Cardiac septum (tissue), 1 donor: Measurements from ENCODE around the gene INPP5A. TPM values are rescaled to one million over a fixed set of nuclear protein-coding genes. Genes with fewer than 3 reads are reported as not detected.
"Not testable (repeated sequence)": the region's sequence is repeated elsewhere in the genome, so short reads cannot be mapped to it uniquely, and the experiment has no call there.

ENCODE experiments used
- DNase-seq: peaks from one replicate; pipeline ENCODE4 v3.0.0-alpha.2; 2020; ENCODE audit warnings: low spot score
- intact Hi-C: fragments of 100-400 bp; cut with DNase I; formaldehyde crosslinking; loops from one replicate; pipeline ENCODE4 v1.14.0; 2022
- total RNA-seq: library from RNA; stranded (reverse); fragmentation: NEBNext Ultra II Directional; extraction: Animal tissue kit (Norgen Biotek cat#: 25700); gene quantifications from one replicate; pipeline ENCODE4 v1.2.1, GENCODE V29; 2021
- donor health status: DM: no; HTN: no; CAD: no.

Gene INPP5A
- total RNA-seq, 1 donor from 2014 or later, result 121 TPM

DNA sequence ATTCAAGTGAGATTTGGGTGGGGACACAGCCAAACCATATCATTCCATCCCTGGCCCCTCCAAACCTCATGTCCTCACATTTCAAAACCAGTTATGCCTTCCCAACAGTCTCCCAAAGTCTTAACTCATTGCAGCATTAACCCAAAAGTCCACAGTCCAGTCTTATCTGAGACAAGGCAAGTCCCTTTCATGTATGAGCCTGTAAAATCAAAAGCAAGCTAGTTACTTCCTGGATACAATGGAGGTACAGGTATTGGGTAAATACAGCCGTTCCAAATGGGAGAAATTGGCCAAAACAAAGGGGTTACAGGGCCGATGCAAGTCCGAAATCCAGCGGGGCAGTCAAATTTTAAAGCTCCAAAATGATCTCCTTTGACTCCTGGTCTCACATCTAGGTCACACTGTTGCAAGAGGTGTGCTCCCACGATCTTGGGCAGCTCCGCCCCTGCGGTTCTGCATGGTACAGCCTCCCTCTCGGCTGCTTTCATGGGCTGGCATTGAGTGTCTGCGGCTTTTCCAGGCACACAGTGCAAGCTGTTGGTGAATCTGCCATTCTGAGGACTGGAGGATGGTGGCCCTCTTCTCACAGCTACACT, 61.5 kb downstream of the INPP5A start:
- intact Hi-C loops, result not testable (repeated sequence)

DNA sequence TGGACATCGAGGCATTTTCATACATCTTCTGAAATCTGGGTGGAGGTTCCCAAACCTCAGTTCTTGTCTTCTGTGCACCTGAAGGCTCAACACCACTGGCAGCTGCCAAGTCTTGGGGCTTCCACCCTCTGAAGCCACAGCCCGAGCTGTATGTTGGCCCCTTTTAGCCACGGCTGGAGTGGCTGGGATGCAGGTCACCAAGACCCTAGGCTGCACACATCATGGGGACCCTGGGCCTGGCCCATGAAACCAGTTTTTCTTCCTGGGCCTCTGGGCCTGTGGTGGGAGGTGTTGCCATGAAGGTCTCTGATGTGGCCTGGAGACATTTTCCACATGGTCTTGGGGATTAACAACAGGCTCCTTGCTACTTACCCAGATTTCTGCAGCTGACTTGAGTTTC, 62.1 kb downstream of the INPP5A start:
- intact Hi-C loops, result no loop called here
- no peak for DNase-seq

More for the DNA sequence above, 61.5 kb downstream of the INPP5A start:
- not testable (repeated sequence) for DNase-seq

DNA sequence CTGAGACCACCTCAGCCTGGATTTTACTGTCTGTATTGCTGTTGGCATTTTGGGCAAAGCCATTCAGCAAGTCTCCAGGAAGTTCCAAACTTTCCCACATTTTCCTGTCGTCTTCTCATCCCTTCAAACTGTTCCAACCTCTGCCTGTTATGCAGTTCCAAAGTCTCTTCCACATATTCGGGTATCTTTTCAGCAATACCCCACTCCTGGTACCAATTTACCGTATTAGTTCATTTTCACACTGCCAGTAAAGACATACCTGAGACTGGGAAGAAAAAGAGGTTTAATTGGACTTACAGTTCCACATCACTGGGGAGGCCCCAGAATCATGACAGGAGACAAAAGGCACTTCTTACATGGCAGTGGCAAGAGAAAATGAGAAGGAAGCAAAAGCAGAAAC, 62.8 kb downstream of the INPP5A start:
- intact Hi-C loops, result no loop called here

DNA sequence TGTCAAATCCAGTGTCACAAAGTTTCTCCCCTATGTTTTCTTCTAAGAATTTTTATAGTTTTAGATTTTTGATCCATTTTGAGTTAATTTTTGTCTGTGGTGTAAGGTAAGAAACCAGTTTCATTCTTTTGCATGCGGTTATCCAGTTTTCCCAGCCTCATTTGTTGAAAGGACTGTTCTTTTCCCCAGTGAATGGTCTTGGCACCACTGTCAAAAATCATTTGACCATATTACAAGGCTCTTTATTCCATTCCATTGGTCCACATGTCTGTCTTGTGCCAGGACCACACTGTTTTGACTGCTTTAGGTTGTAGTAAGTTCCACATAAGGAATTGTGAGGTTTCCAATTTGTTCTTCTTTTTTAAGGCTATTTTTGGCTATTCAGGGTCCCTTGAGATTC, 64.0 kb downstream of the INPP5A start:
- intact Hi-C loops, result no loop called here
- DNase-seq, result no peak

More for the DNA sequence above, 62.8 kb downstream of the INPP5A start:
- no peak for DNase-seq

DNA sequence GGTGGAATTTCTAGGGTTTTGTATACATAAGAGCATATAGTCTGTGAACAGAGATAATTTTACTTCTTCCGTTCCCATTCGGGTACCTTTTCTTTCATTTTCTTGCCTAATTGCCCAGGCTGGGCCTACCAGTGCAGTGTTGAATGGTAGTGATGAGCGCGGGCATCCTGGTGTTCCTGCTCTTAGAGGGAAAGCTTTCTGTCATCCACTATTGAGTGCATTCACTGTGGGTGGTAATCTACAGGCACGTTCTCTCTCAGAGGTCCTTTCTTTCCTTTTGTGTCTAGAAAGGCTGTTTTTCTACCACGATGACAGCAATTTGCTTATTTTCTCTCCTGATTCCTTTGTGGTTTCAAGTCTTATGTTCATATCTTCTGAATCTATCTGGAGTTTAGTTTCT, 65.0 kb downstream of the INPP5A start:
- DNase-seq, result no peak
- intact Hi-C loops, result no loop called here

DNA sequence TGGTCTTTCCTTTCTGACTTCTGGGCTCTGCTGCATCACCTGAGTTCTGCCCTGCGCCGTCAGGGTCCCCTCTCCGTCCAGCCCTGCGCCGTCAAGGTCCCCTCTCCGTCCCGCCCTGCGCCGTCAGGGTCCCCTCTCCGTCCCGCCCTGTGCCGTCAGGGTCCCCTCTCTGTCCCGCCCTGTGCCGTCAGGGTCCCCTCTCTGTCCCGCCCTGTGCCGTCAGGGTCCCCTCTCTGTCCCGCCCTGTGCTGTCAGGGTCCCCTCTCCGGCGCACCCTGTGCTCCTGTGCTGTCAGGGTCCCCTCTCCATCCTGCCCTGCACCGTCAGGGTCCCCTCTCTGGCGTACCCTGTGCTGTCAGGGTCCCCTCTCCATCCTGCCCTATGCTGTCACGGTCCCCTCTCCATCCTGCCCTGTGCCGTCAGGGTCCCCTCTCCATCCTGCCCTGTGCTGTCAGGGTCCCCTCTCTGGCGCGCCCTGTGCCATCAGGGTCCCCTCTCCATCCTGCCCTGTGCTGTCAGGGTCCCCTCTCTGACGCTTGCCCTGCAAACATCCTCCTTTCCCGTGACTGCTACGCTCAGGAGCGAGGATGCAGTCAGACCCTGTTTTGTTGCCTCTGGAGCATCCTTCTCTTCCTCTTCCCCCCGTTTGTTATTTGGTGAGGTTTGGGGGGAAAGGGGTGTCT, 66.4 kb downstream of the INPP5A start:
- DNase-seq, result no peak
- intact Hi-C loops, result no loop called here

DNA sequence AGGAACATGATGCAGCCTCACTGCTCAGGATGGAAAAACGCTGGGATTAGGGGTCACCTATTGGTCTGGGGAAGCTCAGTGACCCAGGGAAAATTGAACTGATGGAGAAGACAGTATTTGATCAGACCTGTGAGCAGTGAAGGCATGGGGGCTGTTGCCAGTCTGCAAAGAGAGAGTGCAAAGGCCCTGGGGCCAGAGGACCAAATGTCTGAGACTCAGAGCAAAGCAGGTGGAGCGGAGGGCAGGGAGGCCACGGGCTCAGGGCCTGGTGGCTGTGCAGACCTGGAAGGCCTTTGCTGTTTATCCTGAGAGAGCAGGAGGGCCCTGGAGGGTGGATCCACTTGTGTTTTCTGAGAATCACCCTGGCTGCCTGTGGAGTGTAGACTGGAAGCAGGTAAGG, 67.1 kb downstream of the INPP5A start:
- DNase-seq, result no peak
- intact Hi-C loops, result no loop called here

DNA sequence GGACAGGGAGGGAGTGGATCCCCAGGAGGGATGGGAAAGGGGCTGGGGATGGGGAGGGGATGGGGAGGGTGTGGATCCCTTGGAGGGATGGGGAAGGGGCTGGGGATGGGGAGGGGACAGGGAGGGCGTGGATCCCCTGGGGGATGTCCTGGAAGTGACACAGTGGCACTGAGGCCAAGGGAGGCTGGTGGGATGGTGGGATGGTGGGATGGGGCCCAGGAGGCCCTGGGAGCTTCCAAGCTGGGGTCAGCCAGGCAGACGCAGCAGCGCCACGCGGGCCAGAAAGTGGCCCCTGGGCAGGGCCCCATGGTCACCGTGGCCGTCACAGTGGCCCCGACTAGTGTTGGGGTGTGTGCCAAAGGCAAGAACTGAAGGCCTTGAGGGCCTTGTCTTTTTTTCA, 67.8 kb downstream of the INPP5A start:
- DNase-seq, result no peak
- intact Hi-C loops, result no loop called here

DNA sequence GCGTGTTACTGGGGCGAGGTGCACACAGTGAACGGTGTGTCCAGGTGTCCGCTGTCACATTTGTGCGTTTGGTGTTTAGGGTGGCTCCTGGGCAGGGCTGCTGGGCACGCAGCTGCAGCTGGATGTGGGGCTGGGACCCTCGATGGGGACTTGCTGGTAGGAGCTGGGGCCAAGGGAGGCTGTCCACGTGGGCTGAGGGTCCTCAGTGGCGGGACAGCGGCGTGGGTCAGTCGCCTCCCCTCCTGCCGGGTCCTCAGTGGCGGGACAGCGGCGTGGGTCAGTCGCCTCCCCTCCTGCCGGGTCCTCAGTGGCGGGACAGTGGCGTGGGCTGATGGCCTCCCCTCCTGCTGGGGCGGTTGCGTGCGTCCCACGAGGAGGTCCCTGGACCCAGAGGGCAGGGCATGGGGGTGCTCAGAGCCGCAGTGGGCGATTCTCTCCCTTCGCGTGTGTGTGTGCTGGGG, 68.5 kb downstream of the INPP5A start:
- no peak for DNase-seq
- intact Hi-C loops, result no loop called here

DNA sequence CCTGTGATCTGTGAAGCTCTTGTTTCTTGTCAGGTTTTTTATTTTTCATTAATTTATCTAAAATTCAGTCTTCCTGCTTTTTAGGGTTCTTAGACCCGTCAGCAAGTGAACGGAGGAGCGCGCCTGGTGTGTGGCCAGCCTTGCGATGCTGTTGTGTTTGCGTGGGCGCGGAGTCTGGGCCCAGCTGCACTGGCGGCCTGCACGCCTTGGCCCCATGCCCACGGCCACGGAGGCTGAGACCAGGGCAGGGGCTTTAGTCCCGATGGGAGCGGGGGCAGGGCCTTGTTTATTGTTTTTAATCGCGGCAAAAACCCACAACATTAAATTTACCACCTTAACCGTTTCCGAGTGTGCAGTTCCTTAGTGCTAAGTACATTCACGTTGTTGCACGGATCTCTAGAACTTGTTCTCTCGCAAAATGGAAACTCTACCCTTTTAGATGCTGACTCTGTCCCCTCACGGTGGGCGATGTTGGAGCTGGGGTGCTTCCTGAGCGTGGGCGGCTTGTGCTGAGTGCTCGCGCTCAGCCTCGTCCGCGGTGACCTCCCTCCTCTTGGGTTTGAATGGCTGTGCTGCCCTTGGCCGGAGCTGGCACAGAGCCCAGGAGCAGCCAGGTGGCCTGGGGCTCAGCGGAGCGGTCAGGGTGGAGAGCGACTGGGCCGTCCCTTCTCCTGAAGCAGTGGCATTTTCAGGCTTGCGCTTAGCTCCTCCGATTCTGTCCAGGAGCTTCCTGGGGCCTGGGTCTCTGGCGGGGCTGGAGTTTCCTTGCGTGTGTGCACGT, 69.1 kb downstream of the INPP5A start:
- DNase-seq, result peak; percentile 76
- intact Hi-C loops, result no loop called here

DNA sequence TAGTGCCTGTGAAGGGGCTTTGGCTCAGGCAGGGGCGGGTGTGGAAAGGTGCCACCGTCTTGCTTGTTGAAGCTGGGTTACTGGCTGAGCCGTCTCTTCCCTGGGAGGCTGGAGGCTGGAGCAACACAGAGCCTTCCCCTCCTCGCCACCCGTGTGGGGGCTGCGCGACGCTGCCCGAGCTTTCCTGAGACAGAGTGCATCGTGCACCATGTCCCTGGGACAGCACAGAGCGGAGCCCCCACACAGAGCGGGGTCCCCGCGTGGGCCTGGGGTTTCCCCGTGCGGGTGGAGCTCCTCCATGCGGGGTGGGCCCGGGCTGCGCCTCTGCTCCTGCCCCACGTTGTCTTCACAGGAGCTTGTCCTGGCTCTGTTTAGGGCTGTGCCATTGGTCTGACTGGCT, 69.9 kb downstream of the INPP5A start:
- peak; percentile 33 for DNase-seq
- intact Hi-C loops, result no loop called here

DNA sequence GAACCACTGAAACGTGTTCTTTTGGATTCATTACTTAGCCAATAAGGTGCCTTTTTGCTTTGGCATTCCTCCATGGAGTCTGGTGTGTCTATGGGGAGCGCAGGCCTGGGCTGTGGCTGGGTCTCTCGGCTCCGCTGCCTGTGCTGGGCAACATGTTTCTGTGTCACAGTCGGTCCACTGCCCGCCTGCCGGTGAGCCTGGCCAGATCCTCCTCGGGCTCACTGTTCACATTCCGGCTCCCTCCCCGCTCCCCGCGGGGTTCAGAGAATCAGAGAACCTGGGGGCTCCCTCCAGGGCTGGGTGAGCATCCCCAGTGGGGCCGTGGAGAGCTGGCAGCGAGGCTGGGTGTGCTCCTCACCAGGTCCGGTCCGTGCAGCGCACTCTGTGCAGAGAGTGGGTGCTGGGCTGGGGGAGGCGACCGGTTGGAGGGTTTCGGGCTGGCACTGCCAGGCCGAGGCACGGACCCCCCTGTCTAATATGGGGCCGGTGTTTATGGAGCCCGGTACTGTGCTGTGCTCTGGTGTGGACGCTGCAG, 70.4 kb downstream of the INPP5A start:
- DNase-seq, result no peak
- intact Hi-C loops, result no loop called here

DNA sequence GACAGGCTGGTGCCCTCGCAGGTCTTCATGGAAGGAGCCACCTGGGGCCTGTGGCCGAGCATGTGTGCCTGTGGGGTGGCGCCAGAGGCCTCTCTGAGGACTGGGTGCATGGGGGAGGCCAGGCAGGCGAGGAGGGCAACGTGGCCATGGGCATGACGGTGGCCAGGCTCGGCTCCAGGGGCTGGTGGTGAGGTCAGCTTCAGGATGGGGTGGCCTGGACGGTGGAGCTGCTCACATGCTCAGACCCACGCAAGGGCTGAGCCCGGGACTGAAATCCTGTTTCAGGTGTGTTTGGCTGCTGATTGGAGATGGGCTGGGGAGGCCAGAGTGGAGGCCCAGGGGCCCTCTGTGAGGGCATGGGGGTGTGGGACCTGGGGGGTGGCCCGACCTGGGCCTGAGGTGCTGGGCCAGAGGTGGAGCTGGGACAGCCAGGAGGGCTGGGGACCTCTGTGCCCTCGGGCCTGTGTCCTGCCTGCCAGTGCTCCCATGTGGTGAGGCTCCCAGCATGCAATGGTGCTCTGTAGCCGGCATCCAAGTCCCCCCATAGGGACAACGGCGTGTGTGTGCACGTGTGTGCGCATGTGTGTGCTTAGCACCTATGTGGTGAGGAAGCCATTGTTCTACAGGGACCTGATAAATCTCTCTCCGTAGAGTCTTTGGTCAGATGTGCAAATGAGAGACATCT, 71.1 kb downstream of the INPP5A start:
- DNase-seq, result peak; percentile 71
- intact Hi-C loops, result no loop called here

DNA sequence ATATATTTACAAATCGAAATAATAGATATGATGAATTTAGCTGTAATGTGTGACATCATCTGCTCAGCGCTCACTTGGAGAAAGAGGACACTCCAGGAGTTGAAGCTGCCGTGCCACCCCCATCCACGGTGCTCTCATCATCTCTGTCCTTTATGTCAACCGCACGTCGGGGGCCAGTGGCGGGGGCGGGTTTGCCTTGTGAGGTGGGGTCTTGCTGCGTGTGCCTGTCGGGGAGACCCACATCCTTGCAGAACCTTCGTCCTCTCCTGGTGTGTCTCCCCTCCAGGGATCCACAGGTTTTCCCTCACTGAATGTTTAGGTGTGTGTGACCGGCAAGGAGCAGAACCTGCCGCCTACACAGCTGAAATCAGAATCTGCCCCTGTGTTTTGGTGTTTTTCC, 71.6 kb downstream of the INPP5A start:
- intact Hi-C loops, result no loop called here
- DNase-seq, result peak; percentile 60

DNA sequence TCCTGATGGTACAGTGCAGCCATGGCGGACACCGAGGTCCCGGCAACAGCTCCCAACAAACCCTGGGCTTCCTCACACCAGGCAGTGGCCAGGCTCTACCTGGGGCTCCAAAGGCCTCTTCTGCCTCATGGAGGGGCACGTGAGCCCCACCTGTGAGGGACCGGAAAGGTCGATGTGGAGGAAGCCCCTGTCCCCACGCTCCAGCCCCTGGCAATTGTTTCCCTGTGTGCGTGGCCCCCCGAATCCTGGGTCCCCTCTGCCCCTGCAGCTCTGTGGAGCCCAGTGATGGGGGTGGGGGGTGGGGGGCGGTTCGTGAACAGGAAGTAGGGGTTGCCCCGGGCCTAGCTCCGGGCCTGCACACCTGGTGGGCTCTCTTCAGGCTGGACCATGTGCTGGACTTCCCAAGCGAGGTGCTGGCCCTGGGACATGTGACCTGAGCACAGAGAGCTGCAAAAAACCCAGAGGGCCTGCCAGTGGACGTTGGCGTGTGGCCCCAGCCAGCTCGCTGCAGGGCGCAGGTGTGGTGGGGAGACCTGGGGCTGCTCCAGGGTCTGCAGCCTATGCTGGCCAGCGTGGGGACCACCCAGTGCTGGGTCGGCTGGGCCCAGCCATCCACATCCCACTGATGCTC, 72.6 kb downstream of the INPP5A start:
- DNase-seq, result peak; percentile 74
- intact Hi-C loops, result no loop called here

DNA sequence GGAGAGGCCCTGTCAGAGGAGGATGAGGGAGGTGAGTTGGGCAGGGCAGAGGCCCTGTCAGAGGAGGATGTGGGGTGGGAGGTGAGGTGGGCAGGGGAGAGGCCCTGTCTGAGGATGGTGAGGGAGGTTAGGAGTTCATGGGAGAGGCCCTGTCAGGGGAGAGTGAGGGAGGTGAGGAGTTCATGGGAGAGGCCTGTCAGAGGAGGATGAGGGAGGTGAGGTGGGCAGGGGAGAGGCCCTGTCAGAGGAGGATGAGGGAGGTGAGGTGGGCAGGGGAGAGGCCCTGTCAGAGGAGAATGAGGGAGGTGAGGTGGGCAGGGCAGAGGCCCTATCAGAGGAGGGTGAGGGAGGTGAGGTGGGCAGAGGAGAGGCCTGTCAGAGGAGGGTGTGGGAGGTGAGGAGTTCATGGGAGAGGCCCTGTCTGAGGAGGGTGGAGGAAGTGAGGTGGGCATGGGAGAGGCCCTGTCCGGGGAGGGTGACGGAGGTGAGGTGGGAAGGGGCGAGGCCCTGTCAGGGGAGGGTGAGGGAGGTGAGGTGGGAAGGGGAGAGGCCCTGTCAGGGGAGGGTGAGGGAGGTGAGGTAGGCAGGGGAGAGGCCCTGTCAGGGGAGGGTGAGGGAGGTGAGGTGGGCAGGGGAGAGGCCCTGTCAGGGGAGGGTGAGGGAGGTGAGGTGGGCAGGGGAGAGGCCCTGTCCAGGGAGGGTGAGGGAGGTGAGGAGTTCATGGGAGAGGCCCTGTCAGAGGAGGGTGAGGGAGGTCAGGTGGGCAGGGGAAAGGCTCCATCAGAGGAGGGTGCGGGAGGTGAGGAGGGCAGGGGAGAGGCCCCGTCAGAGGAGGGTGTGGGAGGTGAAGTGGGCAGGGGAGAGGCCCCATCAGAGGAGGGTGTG, 73.7 kb downstream of the INPP5A start:
- intact Hi-C loops, result no loop called here
- DNase-seq, result peak; percentile 55

DNA sequence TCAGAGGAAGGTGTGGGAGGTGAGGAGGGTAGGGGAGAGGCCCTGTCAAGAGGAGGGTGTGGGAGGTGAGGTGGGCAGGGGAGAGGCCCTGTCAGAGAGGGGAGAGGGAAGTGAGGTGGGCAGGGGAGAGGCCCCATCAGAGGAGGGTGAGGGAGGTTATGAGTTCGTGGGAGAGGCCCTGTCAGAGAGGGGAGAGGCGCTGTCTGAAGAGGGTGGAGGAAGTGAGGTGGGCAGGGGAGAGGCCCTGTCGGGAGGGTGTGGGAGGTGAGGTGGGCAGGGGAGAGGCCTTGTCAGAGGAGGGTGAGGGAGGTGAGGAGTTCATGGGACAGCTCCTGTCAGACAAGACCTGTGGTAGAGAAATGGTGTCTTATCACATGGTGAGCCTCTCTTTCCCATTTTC, 74.4 kb downstream of the INPP5A start:
- DNase-seq, result peak; percentile 15
- intact Hi-C loops, result no loop called here
